Loucy (cell line): ENCODE measurements around the gene IDH3G.

ENCODE experiments used
- H2AFZ ChIP-seq: fragments of 200-600 bp; sonication (generic); 2 replicates; pipeline ENCODE4 v1.6.0; 2016; ENCODE audit warnings: antibody characterized with exemption, mild to moderate bottlenecking, low read length, moderate library complexity
- H3F3A ChIP-seq: fragments of 200-600 bp; 2 replicates; pipeline ENCODE4 v1.6.0; 2016; ENCODE audit warnings: antibody characterized with exemption, low read depth, mild to moderate bottlenecking
- H3K27me3 ChIP-seq: fragments of 200-600 bp; sonication (generic); 2 replicates; pipeline ENCODE4 v1.6.1; 2014; ENCODE audit warnings: low read length, mild to moderate bottlenecking; ENCODE audit not compliant: insufficient read depth, poor library complexity, severe bottlenecking
- H3K36me3 ChIP-seq: fragments of 200-600 bp; sonication (generic); 2 replicates; pipeline ENCODE4 v1.6.1; 2016; ENCODE audit warnings: low read length; ENCODE audit not compliant: insufficient read depth
- H3K4me1 ChIP-seq: fragments of 200-600 bp; sonication (generic); 2 replicates; pipeline ENCODE4 v1.5.1; 2014; ENCODE audit warnings: low read length, mild to moderate bottlenecking; ENCODE audit not compliant: insufficient read depth, poor library complexity, severe bottlenecking
- H3K4me2 ChIP-seq: fragments of 200-600 bp; sonication (generic); 2 replicates; pipeline ENCODE4 v1.6.0; 2014; ENCODE audit warnings: antibody characterized with exemption, low read length, low read depth, mild to moderate bottlenecking; ENCODE audit not compliant: poor library complexity, severe bottlenecking
- H3K4me3 ChIP-seq: fragments of 200-600 bp; sonication (generic); 2 replicates; pipeline ENCODE4 v1.5.1; 2014; ENCODE audit warnings: low read length, mild to moderate bottlenecking, mixed read lengths; ENCODE audit not compliant: poor library complexity, severe bottlenecking
- H3K79me2 ChIP-seq: fragments of 200-600 bp; sonication (generic); 2 replicates; pipeline ENCODE4 v1.6.1; 2014; ENCODE audit warnings: low read length; ENCODE audit not compliant: insufficient read depth
- H3K9ac ChIP-seq: fragments of 200-600 bp; sonication (generic); 2 replicates; pipeline ENCODE4 v1.6.0; 2014; ENCODE audit warnings: mild to moderate bottlenecking, low read depth, low read length, moderate library complexity; ENCODE audit not compliant: poor library complexity, severe bottlenecking
- H3K9me2 ChIP-seq: fragments of 200-600 bp; sonication (generic); replicated peaks from 2 replicates; pipeline ENCODE4 v1.6.1; 2016; ENCODE audit warnings: low read depth, low read length, mixed read lengths
- H3K9me3 ChIP-seq: fragments of 200-600 bp; sonication (generic); 2 replicates; pipeline ENCODE4 v1.6.1; 2014; ENCODE audit warnings: mild to moderate bottlenecking, antibody characterized with exemption, low read length, low read depth; ENCODE audit not compliant: insufficient read depth
- H4K20me1 ChIP-seq: fragments of 200-600 bp; sonication (generic); 2 replicates; pipeline ENCODE4 v1.6.0; 2014; ENCODE audit warnings: antibody characterized with exemption, low read length, mild to moderate bottlenecking; ENCODE audit not compliant: insufficient read depth, poor library complexity, severe bottlenecking
- CTCF ChIP-seq: fragments of 200-600 bp; sonication (generic); conservative IDR thresholded peaks from 2 replicates; pipeline ENCODE4 v1.5.1; 2014; ENCODE audit warnings: mild to moderate bottlenecking, antibody characterized with exemption, low read length
- EZH2phosphoT487 ChIP-seq: fragments of 200-600 bp; IDR thresholded peaks from 2 replicates; pipeline ENCODE4 v1.6.1; 2018; ENCODE audit warnings: antibody characterized with exemption, mild to moderate bottlenecking, moderate library complexity, borderline replicate concordance

Gene IDH3G

GRCh38 chrX:153812220-153812619, 18.0 kb upstream of the IDH3G start:
- Histone ChIP-seq H2AFZ (no peak overlapping the region), H3K4me2 (no peak overlapping the region), H4K20me1 (no peaks in the 10 kb centered on the region), H3F3A (no peaks in the 10 kb centered on the region), H3K79me2 (no peaks in the 10 kb centered on the region), H3K9me3 (no peaks in the 10 kb centered on the region), H3K4me3 (no peak overlapping the region), H3K4me1 (peaks cover 4% of the 10 kb centered on the region), H3K9me2 (no peaks in the 10 kb centered on the region), H3K36me3 (no peaks in the 10 kb centered on the region), H3K9ac (no peak overlapping the region), H3K27me3 (no peaks in the 10 kb centered on the region)
- TF ChIP-seq EZH2phosphoT487 (no peak), CTCF (no peak)

- Histone ChIP-seq H3K4me2 (no peak overlapping the region), H3F3A (no peaks in the 10 kb centered on the region), H3K27me3 (no peaks in the 10 kb centered on the region), H3K9me3 (no peaks in the 10 kb centered on the region), H3K9me2 (no peaks in the 10 kb centered on the region), H4K20me1 (no peaks in the 10 kb centered on the region), H3K79me2 (no peaks in the 10 kb centered on the region), H3K4me1 (no peaks in the 10 kb centered on the region), H3K9ac (no peak overlapping the region), H3K36me3 (no peaks in the 10 kb centered on the region), H3K4me3 (no peak overlapping the region), H2AFZ (no peak overlapping the region)
- TF ChIP-seq CTCF: no peak
- TF ChIP-seq EZH2phosphoT487: no peak
Observed at GRCh38 chrX:153807976-153808375, 13.8 kb upstream of the IDH3G start.

- Histone ChIP-seq H2AFZ (no peak overlapping the region), H3F3A (no peaks in the 10 kb centered on the region), H3K9ac (no peak overlapping the region), H3K4me1 (no peaks in the 10 kb centered on the region), H4K20me1 (no peaks in the 10 kb centered on the region), H3K4me2 (no peak overlapping the region), H3K79me2 (no peaks in the 10 kb centered on the region), H3K27me3 (no peaks in the 10 kb centered on the region), H3K36me3 (no peaks in the 10 kb centered on the region), H3K9me2 (no peaks in the 10 kb centered on the region), H3K4me3 (no peak overlapping the region), H3K9me3 (no peaks in the 10 kb centered on the region)
- TF ChIP-seq EZH2phosphoT487 (no peak), CTCF (no peak)
Observed at GRCh38 chrX:153806999-153807575, 12.9 kb upstream of the IDH3G start.
